HEK293 (cell line): Measurements from ENCODE around the gene ACCSL.

ENCODE experiments used
- CTCF ChIA-PET: fragments of 350-600 bp; formaldehyde crosslinking; extraction: SDS; loops from one replicate; lab custom pipeline; 2021; ENCODE audit warnings: antibody characterized with exemption; lab: Yijun Ruan, JAX
- POLR2A ChIA-PET: fragments of 300-600 bp; formaldehyde crosslinking; extraction: SDS; loops from one replicate; lab custom pipeline; 2020; ENCODE audit warnings: antibody characterized with exemption, inconsistent platforms; lab: Yijun Ruan, JAX
- H3K27ac ChIP-seq: fragments of 200-500 bp; sonication (Bioruptor generic); 2 replicates; pipeline ENCODE4 v1.5.1; 2014; ENCODE audit warnings: low read depth, low read length, control low read depth, inconsistent platforms; ENCODE audit errors: extremely low read depth
- H3K36me3 ChIP-seq, 2 experiments: fragments of 200-500 bp in 1 of 2; sonication (Bioruptor generic) in 1 of 2; 1 replicate in 1 of 2; 2 replicates in 1 of 2; pipeline ENCODE4 v1.5.1; 2014 to 2017; ENCODE audit warnings: inconsistent platforms in 2 of 2, low read length in 2 of 2; ENCODE audit not compliant: control insufficient read depth in 2 of 2, insufficient read depth in 1 of 2
- H3K4me1 ChIP-seq: fragments of 200-500 bp; sonication (Bioruptor generic); 2 replicates; pipeline ENCODE4 v1.5.1; 2014; ENCODE audit warnings: mild to moderate bottlenecking, low read length, inconsistent platforms; ENCODE audit not compliant: control insufficient read depth, insufficient read depth
- H3K4me3 ChIP-seq: 2 replicates; pipeline ENCODE4 v1.5.1; 2011; ENCODE audit warnings: low read depth, mild to moderate bottlenecking, control low read depth, low read length, moderate library complexity
- H3K9me3 ChIP-seq: fragments of 200-500 bp; sonication (Bioruptor generic); 2 replicates; pipeline ENCODE4 v1.5.1; 2014; ENCODE audit warnings: low read depth, low read length, inconsistent platforms; ENCODE audit not compliant: control insufficient read depth, insufficient read depth
- HOXA7 ChIP-seq: sonication (generic); formaldehyde crosslinking; IDR thresholded peaks from 2 replicates; pipeline ENCODE4 v1.8.1; 2022; ENCODE audit warnings: missing genetic modification reagents, borderline replicate concordance
- KLF1 ChIP-seq: fragments of 450-650 bp; formaldehyde crosslinking; IDR thresholded peaks from 2 replicates; pipeline ENCODE4 v1.5.1; 2016; ENCODE audit warnings: missing biosample characterization, missing genetic modification characterization
- KLF8 ChIP-seq: fragments of 450-650 bp; formaldehyde crosslinking; IDR thresholded peaks from 2 replicates; pipeline ENCODE4 v1.5.1; 2016; ENCODE audit warnings: missing biosample characterization, missing genetic modification characterization
- PRDM4 ChIP-seq: fragments of 450-650 bp; formaldehyde crosslinking; IDR thresholded peaks from 2 replicates; pipeline ENCODE4 v1.5.1; 2017; ENCODE audit warnings: missing biosample characterization, missing genetic modification characterization
- TCF7L2 ChIP-seq: IDR thresholded peaks from 2 replicates; pipeline ENCODE4 v1.6.1; 2011; ENCODE audit warnings: low read depth, mild to moderate bottlenecking, inconsistent platforms, low read length, moderate library complexity, borderline replicate concordance
- ZBTB44 ChIP-seq: fragments of 450-650 bp; IDR thresholded peaks from 2 replicates; pipeline ENCODE4 v1.5.1; 2018; ENCODE audit warnings: missing biosample characterization, mild to moderate bottlenecking, missing genetic modification characterization
- ZBTB6 ChIP-seq: fragments of 450-650 bp; formaldehyde crosslinking; IDR thresholded peaks from 2 replicates; pipeline ENCODE4 v1.5.1; 2017; ENCODE audit warnings: missing biosample characterization, missing genetic modification characterization
- ZNF146 ChIP-seq: fragments of 450-650 bp; formaldehyde crosslinking; IDR thresholded peaks from 2 replicates; pipeline ENCODE4 v1.5.1; 2016; ENCODE audit warnings: missing biosample characterization, missing genetic modification characterization
- ZNF248 ChIP-seq: fragments of 450-650 bp; formaldehyde crosslinking; IDR thresholded peaks from 2 replicates; pipeline ENCODE4 v1.5.1; 2017; ENCODE audit warnings: missing biosample characterization, missing genetic modification characterization
- ZNF26 ChIP-seq: fragments of 450-650 bp; formaldehyde crosslinking; IDR thresholded peaks from 2 replicates; pipeline ENCODE4 v1.5.1; 2016; ENCODE audit warnings: missing biosample characterization, missing genetic modification characterization
- ZNF302 ChIP-seq: fragments of 450-650 bp; formaldehyde crosslinking; IDR thresholded peaks from 2 replicates; pipeline ENCODE4 v1.5.1; 2016; ENCODE audit warnings: missing biosample characterization, missing genetic modification characterization, low read depth
- ZNF37A ChIP-seq: fragments of 450-650 bp; IDR thresholded peaks from 2 replicates; pipeline ENCODE4 v1.5.1; 2018; ENCODE audit warnings: missing biosample characterization, missing genetic modification characterization
- ZNF518A ChIP-seq: fragments of 450-650 bp; formaldehyde crosslinking; conservative IDR thresholded peaks from 2 replicates; pipeline ENCODE4 v1.5.1; 2016; ENCODE audit warnings: low read depth, missing biosample characterization, missing genetic modification characterization
- ZNF530 ChIP-seq: fragments of 450-650 bp; formaldehyde crosslinking; IDR thresholded peaks from 2 replicates; pipeline ENCODE4 v1.5.1; 2016; ENCODE audit warnings: low read depth, missing biosample characterization, missing genetic modification characterization
- ZNF571 ChIP-seq: fragments of 450-650 bp; formaldehyde crosslinking; IDR thresholded peaks from 2 replicates; pipeline ENCODE4 v1.5.0; 2017; ENCODE audit warnings: missing biosample characterization, missing genetic modification characterization
- ZNF585B ChIP-seq: fragments of 450-650 bp; formaldehyde crosslinking; IDR thresholded peaks from 2 replicates; pipeline ENCODE4 v1.5.1; 2016; ENCODE audit warnings: missing biosample characterization, missing genetic modification characterization
- ZSCAN4 ChIP-seq: fragments of 450-650 bp; formaldehyde crosslinking; IDR thresholded peaks from 2 replicates; pipeline ENCODE4 v1.5.1; 2017; ENCODE audit warnings: missing biosample characterization, missing genetic modification characterization

The ACCSL gene

GRCh38 chr11:44051171-44051570 lies 3.4 kb downstream of the ACCSL start:
- POLR2A ChIA-PET: no interaction called here
- no peak overlapping the region for H3K27ac ChIP-seq
- no peak overlapping the region for H3K4me3 ChIP-seq
- CTCF ChIA-PET: no interaction called here
- H3K9me3 ChIP-seq: no peaks in the 10 kb centered on the region
- no peaks in the 10 kb centered on the region for H3K36me3 ChIP-seq
- TF ChIP-seq ZNF302 (tag by site-specific recombination): no peak
- TF ChIP-seq PRDM4 (tag by site-specific recombination): no peak
- no peak for TF ChIP-seq ZBTB44
- TF ChIP-seq ZNF248 (tag by site-specific recombination): no peak
- TF ChIP-seq ZNF571 (tag by site-specific recombination): no peak
- no peak for TF ChIP-seq ZNF146 (tag by site-specific recombination)
- TF ChIP-seq ZSCAN4 (tag by site-specific recombination): no peak
- TF ChIP-seq HOXA7 (CRISPR knock-in tag): no peak
- TF ChIP-seq KLF1 (tag by site-specific recombination): no peak
- TF ChIP-seq ZNF518A (tag by site-specific recombination): no peak
- TF ChIP-seq ZBTB6: no peak
- TF ChIP-seq ZNF26 (tag by site-specific recombination): no peak
- TF ChIP-seq ZNF37A (tag by site-specific recombination): no peak
- no peak for TF ChIP-seq KLF8 (tag by site-specific recombination)
- no peak for TF ChIP-seq ZNF530 (tag by site-specific recombination)
- TF ChIP-seq TCF7L2: no peak
- no peak for TF ChIP-seq ZNF585B
- no peaks in the 10 kb centered on the region for H3K4me1 ChIP-seq
